Activated CD8-positive, alpha-beta memory T cell treated with anti-CD3 and anti-CD28 coated beads, Interleukin-2, amount 50 U/mL, for 48 hours (primary cell): Measurements from ENCODE around the gene ATXN10.
"Not testable (repeated sequence)": the region's sequence is repeated elsewhere in the genome, so short reads cannot be mapped to it uniquely, and the experiment has no call there.

Experiments used
- DNase-seq: peaks from one replicate; pipeline ENCODE4 v3.0.0-alpha.2; 2020

Gene ATXN10

GRCh38 chr22:45714390-45714789 lies 42.8 kb downstream of the ATXN10 start:
- DNase-seq, result not testable (repeated sequence)

GRCh38 chr22:45717789-45718188 lies 46.2 kb downstream of the ATXN10 start:
- no peak for DNase-seq

DNA sequence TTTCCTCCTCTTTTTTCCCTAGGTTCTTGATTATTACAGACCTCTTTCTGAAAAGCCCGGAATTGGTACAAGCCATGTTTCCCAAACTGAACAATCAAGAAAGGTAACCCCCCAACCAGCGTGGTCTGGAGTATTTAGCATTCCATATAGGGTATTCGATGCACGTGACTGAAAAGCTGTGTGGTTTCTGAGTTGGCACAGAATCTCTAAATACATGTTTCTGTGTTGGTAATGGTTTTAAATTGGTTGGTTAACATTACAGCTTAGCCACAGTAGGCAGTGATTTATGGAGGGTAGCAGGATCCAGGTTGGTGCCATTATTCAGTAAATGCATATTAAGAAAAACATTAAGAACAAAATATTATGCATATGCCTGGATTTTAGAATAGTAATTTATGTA lies 46.8 kb downstream of the ATXN10 start:
- DNase-seq, result no peak

- no peak for DNase-seq
These were observed 49.3 kb downstream of the ATXN10 start for GRCh38 chr22:45720839-45721378.

- no peak for DNase-seq
These were observed 50.4 kb downstream of the ATXN10 start for GRCh38 chr22:45722006-45722405.

DNA sequence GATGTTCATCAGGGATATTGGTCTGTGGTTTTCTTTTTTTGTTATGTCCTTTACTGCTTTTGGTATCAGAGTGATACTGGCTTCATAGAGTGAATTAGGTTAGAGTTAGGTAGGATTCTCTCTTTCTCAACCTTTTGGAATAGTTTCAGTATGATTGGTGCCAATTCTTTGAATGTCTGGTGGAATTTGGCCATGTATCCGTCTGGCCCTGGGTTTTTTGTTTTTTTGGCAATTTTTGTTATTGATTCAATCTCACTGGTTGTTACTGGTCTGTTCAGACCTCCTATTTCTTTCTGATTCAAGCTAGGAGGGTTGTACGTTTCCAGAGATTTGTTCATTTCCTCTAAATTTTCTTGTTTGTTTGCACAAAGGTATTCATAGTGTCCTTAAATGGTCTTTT lies 54.4 kb downstream of the ATXN10 start:
- no peak for DNase-seq

DNA sequence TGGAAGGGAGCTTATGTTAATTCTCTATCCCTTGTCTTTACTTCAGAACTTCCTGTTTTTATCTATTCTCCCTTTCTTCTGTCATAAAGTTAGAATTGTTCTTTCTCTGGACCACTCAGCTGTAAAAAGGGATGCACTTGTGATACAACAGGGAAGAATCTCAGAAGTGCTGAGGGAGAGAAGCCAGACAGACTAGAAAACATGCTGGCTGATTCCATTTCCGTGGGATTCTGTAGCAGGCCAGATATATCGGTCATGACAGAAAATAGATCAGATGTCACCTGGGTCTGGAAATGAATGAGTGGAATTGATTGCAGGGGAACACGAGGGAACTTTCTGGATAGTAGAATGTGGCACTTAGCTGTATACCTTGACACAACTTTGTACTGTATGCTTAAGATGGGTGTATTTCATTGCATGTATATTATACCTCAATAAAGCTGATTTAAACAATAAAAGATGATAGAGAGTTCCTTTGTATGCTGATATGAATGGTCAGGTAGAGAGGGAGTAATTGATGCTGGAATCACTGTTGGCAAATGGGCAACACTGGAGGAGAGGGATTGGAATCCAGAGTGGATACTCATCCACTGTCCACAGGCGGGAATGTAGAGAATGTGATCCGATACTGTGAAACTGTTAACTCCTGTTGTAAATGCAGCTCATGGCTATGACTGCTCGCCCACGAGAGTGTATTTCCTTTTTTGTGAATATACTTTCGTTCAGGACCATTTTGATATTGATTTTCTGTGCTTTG lies 59.6 kb downstream of the ATXN10 start:
- no peak for DNase-seq

DNA sequence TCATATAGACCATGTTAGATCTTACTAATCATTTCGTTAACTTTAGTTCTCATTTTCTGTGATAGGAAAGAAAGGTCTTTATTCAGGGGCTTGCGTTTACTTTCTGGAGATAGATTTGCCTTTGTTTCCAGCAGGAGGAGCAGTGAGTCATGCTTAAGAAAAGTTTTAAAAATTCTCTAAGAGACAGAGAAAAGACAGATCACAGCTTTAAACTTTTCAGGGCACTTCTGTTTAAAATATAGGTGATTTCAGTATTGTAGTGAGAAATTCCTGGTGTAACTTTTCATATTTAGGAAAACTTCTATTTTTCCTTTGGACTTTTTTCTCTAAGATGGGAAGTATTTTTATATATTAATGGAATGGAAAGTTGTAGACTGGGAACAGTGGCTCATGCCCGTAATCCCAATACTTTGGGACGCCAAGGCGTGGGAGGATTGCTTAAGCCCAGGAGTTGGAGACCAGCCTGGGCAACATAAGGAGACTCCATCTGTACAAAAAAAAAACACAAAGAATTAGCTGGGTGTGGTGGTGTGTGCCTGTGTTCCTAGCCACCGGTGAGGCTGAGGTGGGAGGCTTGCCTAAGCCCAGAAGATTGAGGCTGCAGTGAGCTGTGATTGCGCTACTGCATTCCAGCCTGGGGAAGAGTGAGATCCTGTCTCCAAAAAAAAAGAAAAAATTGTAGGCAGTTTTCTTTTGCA lies 60.3 kb downstream of the ATXN10 start:
- no peak for DNase-seq

GRCh38 chr22:45735273-45735672 lies 63.6 kb downstream of the ATXN10 start:
- no peak for DNase-seq

GRCh38 chr22:45738206-45738605 lies 66.6 kb downstream of the ATXN10 start:
- no peak for DNase-seq

GRCh38 chr22:45740236-45740635 lies 68.6 kb downstream of the ATXN10 start:
- DNase-seq, result no peak

GRCh38 chr22:45742866-45743450 lies 71.3 kb downstream of the ATXN10 start:
- DNase-seq, result no peak

DNA sequence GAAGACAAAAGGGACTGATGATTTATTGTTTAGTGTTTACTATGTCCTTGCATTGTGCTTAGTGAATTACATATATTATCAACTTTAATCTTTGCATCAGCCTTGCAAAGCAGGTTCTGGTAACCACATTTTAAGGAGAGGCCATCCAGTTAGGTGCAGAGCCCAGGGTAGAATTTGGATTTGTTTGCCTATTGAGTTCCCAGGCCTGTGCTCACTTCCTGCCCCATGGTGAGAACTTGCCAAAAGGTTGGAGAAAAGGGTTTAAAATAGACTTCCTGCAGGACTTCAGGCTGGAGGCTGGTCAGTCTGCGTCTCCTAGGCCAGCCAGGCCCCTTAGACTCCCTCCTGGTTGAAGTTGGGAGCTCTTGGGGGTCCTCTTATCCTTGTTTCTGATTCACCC lies 72.1 kb downstream of the ATXN10 start:
- no peak for DNase-seq

DNA sequence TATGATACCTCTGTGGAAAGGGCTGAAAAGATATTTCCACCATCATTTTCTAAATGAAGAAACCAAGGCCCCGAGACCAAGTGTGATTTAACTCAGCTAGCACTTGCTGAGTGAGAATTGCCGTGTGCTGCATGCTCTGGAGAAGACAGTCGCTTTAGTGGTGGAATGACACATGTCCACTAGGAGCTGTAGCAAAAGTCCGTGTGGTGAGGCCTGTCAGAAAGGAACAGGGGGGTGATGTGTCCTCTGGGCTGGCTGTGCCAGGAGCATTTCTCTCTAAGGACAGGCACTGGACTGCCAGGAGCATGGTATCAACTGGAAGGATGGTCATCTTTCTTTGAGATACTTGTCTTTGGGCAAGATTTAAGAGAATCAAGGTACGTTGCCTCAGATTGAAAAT lies 72.8 kb downstream of the ATXN10 start:
- no peak for DNase-seq

DNA sequence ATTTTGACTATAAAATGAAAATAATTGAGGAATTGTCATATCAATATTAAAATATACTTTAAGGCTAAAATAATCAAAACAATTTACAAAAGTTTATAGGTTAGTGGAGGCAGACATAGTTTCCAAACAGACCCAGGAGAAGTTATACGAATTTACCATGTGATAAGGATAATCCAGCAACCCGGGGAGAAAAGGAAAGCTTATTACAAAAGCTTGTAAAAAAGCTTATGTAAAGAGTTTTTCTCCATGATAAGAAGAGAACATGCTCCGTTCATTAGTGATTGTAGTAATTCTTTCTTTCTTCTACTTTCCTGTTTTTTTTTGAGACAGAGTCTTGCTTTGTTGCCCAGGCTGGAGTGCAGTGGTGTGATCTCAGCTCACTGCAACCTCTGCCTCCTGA lies 79.0 kb downstream of the ATXN10 start:
- DNase-seq, result no peak

DNA sequence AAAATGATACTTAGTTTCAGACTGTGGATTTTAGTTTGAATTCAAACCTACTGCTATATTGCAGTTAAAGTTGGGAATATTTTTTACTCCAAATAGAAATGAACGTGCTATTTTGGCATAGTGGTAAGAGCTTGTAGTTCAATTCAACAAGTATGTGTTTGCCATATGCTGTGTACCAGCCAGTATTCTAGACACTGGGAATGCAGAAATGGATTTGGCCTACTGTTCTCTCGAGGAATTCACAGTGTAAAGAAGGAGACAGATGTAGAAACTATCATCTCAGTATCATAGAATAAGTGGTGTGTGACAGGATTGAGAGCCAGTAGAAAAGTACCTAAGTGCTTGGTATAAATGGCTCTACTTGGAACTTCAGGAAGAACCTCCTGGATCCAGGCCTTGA lies 80.4 kb downstream of the ATXN10 start:
- no peak for DNase-seq

GRCh38 chr22:45754822-45755221 lies 83.2 kb downstream of the ATXN10 start:
- no peak for DNase-seq

DNA sequence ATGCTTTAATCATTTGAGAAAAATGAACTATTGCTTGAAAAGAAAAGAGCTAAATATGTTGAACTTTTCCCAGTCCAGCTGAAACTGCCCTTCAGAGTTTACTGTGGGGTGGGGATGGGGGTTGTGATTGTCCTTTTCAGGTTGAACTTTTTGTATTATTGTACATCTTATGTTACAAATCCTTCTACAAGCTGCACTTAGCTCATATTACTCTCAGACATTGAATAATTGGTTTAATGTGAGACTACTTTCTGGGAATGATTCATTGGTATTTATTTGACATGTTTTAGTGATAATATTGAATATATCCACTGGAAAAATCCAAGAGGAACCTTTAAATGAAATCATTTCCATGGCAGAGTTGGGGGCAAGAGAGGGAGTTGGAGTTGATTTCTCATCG lies 84.9 kb downstream of the ATXN10 start:
- no peak for DNase-seq

- DNase-seq, result no peak
These were observed 85.4 kb downstream of the ATXN10 start for GRCh38 chr22:45757068-45757467.

DNA sequence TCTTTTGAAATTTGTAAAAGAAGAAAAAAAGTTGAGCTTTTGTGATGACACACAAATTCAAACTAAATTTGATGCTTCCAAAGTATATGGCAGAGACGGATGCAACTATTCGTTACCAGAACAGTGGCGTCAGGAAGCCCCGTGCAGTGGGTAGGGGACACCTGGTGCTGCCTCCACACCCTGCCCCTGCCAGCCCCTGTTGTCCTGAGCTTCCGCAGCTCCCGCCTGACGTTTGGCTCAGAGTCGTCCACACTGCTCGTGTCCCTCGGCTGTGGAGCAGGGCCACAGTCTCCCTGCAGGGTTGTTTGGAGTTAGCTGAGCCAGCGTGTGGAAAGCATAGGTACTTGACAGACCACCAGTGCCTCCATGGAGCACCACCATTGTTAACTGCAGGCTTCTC lies 86.3 kb downstream of the ATXN10 start:
- no peak for DNase-seq

- no peak for DNase-seq
These were observed 87.0 kb downstream of the ATXN10 start for GRCh38 chr22:45758603-45759002.

DNA sequence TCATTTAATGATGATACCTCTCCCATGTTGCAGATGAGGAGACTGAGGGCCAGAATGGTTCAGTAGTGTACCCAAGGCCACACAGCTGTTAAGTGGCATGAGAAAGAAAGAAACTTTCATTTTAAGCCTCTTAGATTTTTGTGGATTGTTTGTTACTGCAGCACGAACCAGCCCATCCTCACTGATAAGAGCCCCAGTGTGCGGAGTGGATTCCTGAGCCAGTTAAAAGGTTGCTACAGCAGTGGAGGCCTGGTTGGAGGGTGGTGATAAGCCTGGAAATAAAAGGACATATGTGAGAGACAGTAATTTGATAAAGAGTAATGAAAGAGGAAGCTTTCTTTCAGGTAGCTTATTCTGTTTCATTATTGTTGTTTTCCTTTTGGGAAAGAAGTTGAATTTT lies 89.0 kb downstream of the ATXN10 start:
- DNase-seq, result no peak

DNA sequence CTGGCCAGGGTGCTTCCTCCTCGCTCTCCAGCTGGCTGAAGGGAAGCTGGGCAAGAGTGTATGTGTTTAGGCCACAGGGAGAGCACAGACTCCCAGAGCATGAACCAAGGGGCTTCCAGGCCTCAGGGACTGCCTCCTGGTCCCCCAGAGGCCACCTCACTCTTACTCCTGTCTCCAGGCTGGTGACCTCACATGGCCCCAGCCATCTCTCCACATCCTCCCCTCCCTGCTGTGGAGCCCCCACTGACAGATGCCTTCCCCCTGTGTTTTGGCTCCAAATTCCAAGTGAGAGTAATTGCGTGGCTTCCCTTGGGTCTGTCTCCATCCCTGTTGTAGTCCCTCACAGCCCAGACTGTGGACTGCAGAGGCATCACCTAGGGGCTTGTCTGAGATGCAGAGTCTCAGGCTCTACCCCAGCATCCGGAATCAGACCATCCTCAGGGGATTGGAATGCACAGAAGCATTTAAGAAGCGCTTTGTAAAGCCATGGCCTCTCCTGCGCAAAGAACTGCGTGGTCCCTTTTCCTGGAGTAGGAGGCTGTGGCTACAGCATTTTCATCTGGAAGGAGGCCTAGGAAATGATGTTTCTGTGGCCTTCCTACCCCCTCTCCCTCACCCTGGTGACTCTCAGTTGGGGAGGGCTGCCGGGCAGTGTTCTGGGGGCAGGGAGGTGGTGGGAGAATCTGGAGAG lies 91.1 kb downstream of the ATXN10 start:
- DNase-seq, result no peak
